Heart right ventricle (tissue), 16 donors: ENCODE data around the gene C3orf80. TPM values are rescaled to one million over a fixed set of nuclear protein-coding genes. Genes with fewer than 3 reads are reported as not detected.

Source experiments
- ATAC-seq, 8 donors: fragments of 200-7000 bp; cut with Tn5 transposase; one replicate each; pipeline ENCODE4 v1.9.1; 2020; ENCODE audit warnings: mild to moderate bottlenecking in 8 of 8, moderate library complexity in 8 of 8, moderate number of reproducible peaks in 1 of 8
- DNase-seq, 2 donors: peaks; one replicate each; pipeline ENCODE4 v3.0.0-alpha.2; 2020
- H3K27ac ChIP-seq, 10 donors: fragments of 200-600 bp; sonication (generic) in 2 of 10; one replicate each; pipeline versions ENCODE4 v1.5.0 to v1.8.0; 2020 to 2022; ENCODE audit warnings: mild to moderate bottlenecking in 3 of 10
- H3K27me3 ChIP-seq, 7 donors: fragments of 200-600 bp; one replicate each; pipeline ENCODE4 v1.8.0; 2021 to 2022; ENCODE audit warnings: mild to moderate bottlenecking in 2 of 7
- H3K36me3 ChIP-seq, 9 donors: fragments of 200-600 bp; sonication (generic) in 1 of 9; one replicate each; pipeline versions ENCODE4 v1.5.0 to v1.8.0; 2020 to 2022; ENCODE audit warnings: mild to moderate bottlenecking in 2 of 9
- H3K4me1 ChIP-seq, 9 donors: fragments of 200-600 bp; sonication (generic) in 1 of 9; one replicate each; pipeline versions ENCODE4 v1.5.0 to v1.8.0; 2020 to 2022; ENCODE audit warnings: mild to moderate bottlenecking in 4 of 9
- H3K4me3 ChIP-seq, 10 donors: fragments of 200-600 bp; sonication (generic) in 2 of 10; one replicate each; pipeline versions ENCODE4 v1.5.0 to v1.8.0; 2020 to 2022; ENCODE audit warnings: mild to moderate bottlenecking in 7 of 10, moderate library complexity in 2 of 10
- H3K9me3 ChIP-seq, 11 donors: fragments of 200-600 bp in 10 of 11; sonication (generic) in 2 of 11; one replicate each; pipeline versions ENCODE4 v1.5.0 to v1.8.0; 2013 to 2022; ENCODE audit warnings: mild to moderate bottlenecking in 2 of 11, control low read depth in 1 of 11, moderate library complexity in 1 of 11
- CTCF ChIP-seq, 9 donors: fragments of 200-600 bp; sonication (generic) in 2 of 9; IDR thresholded peaks; one replicate each; pipeline versions ENCODE4 v1.5.0 to v1.8.0; 2021 to 2022; ENCODE audit warnings: antibody characterized with exemption in 9 of 9, mild to moderate bottlenecking in 5 of 9, moderate library complexity in 1 of 9
- WGBS, 2 donors: extraction: QIAGEN DNeasy Blood & Tissue Kit; methylation state at CpG; one replicate each; pipeline ENCODE4 v1.1.7; 2013; ENCODE audit warnings: inconsistent platforms in 1 of 2; 5-methylcytosine and 5-hydroxymethylcytosine counted together
- intact Hi-C, 10 donors: fragments of 100-400 bp; cut with DNase I; formaldehyde crosslinking; loops; one replicate each; pipeline versions ENCODE4 v1.11.1 to v1.14.2; 2022
- polyA plus RNA-seq, 2 donors: library from polyadenylated mRNA; stranded (reverse); fragments of 200-250 nt; gene quantifications; one replicate each; pipeline ENCODE4 v1.2.3, GENCODE V29; 2013
- total RNA-seq, 10 donors: library from RNA; stranded (reverse); fragmentation: NEBNext Ultra II Directional in 3 of 10; extraction: Animal tissue kit (Norgen Biotek cat#: 25700) in 3 of 10; gene quantifications; one replicate each; pipeline versions ENCODE4 v1.2.1 to v1.2.4, GENCODE V29; 2021 to 2023
- donor health status: Arrhythmogenic right ventricular cardiomyopathy.
- donor health status: ischemic (EF 13 %, LVEDD 7.1; RV severe dilation, severe dysfunction).
- donor health status: healthy with polysubstance abuse.
- donor health status: DM: no; HTN: yes; CAD: no.
- donor health status: DM: no; HTN: no; CAD: no.
- donor health status: ischemic (EF 25% LVEDD 6.9; RV normal size, moderate dysfunction).
- donor health status: ischemic (EF 25% LVEDD 5.7; RV mildly dilated, moderate dysfunction).
- donor health status: healthy.
- donor health status: DM: yes; HTN: yes; CAD: no.
- donor health status: Ischemic cardiomyopathy.
- donor health status: ischemic (EF 35%, LVEDD 5.7; RV mildly dilated, moderate dysfunction).
- donor health status: nonischemic (EF 11% LVEDD 7.7; RV severe dilation, severe dysfunction).
- donor health status: DM: yes; HTN: yes; CAD: no.
- donor health status: PGD.
- donor health status: ischemic (EF 29% LVEDD 5.4; RV normal size, mild dysfunction).
- donor health status: nonischemic (EF 23%, LVEDD 6.1; RV moderate dilation, normal function).

C3orf80 gene
- total and polyA plus RNA-seq, 12 donors: 0.09 to 0.70 (median 0.16) TPM; not detected in 3

DNA sequence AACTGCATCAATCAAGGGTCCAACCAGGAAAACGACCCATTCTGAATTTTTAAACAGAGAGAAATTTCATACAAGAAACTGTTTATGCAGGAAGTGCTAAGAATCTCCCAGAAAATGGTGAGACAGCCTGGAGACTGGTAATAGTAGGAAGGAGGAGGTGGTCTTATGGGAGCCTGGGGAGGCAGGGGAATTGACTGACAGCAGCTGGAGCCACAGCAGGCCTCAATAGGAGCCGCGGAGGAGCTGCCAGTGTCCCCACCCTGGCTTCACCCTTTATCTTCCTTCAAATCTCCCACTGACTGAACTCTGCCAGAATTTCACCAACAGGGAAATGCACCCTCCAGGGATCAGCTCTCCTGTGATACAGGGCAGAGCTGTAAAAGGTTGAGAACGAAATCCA, 7.5 kb upstream of the C3orf80 start:
- DNase-seq: no peak
- intact Hi-C loops: no loop called here
- TF ChIP-seq CTCF (IDR thresholded peaks at IDR 0.05): no peak

GRCh38 chr3:160218136-160218535, 7.1 kb upstream of the C3orf80 start:
- Histone ChIP-seq H3K4me3 (no peak overlapping the region), H3K9me3 (no peaks in the 10 kb centered on the region), H3K4me1 (no peaks in the 10 kb centered on the region), H3K36me3 (no peaks in the 10 kb centered on the region), H3K27ac (no peak overlapping the region), H3K27me3 (peaks cover 0 to 52% (median 16%) of the 10 kb centered on the region in 7 donors)
- 41 to 55% methylated on average over 3 of the region's 3 CpGs for WGBS, 2 donors
- no peak for DNase-seq
- no peak for TF ChIP-seq CTCF (IDR thresholded peaks at IDR 0.05)
- intact Hi-C loops: no loop called here
- no peak for ATAC-seq

More for the DNA sequence above, 7.5 kb upstream of the C3orf80 start:
- Histone ChIP-seq H3K36me3 (no peaks in the 10 kb centered on the region), H3K4me1 (no peaks in the 10 kb centered on the region), H3K4me3 (no peak overlapping the region), H3K27me3 (peaks cover 0 to 48% (median 14%) of the 10 kb centered on the region in 7 donors), H3K9me3 (no peaks in the 10 kb centered on the region), H3K27ac (no peak overlapping the region)
- no peak for ATAC-seq
- WGBS, 2 donors: 52 to 63% methylated on average over 4 of the region's 4 CpGs

- Histone ChIP-seq H3K9me3 (no peaks in the 10 kb centered on the region), H3K36me3 (no peaks in the 10 kb centered on the region), H3K27me3 (peaks cover 0 to 58% (median 9%) of the 10 kb centered on the region in 7 donors), H3K27ac (no peak overlapping the region), H3K4me1 (peaks cover 0 to 10% (median 6%) of the 10 kb centered on the region in 9 donors), H3K4me3 (no peak overlapping the region)
- WGBS, 2 donors: 95 to 97% methylated on average over 2 of the region's 2 CpGs
- intact Hi-C loops: no loop called here
- ATAC-seq (no peak), DNase-seq (no peak)
- TF ChIP-seq CTCF (IDR thresholded peaks at IDR 0.05): no peak
These were observed 5.2 kb upstream of the C3orf80 start for GRCh38 chr3:160220038-160220437.

DNA sequence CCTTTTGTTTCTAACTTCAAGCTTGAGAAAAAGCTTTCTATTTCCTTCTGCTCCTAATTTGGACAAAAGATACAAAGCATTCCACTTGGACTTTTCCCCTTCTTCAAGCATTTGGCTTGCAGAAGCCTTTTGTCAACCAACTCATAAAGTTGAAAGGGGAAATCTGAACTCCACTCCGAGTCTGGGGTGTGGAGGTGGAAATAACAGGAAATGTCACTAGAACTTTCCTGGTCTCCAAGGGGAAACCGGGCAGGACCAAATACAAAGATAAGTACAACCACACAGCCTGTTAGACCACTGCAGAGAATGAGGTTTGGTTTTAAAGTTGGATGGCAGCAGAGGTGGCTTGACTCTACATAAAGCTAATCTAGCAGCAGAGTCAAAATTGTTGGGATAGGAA, 4.2 kb upstream of the C3orf80 start:
- Histone ChIP-seq H3K36me3 (no peaks in the 10 kb centered on the region), H3K9me3 (no peaks in the 10 kb centered on the region), H3K4me3 (no peak overlapping the region), H3K4me1 (peaks cover 0 to 14% (median 10%) of the 10 kb centered on the region in 9 donors), H3K27me3 (peaks cover 0 to 56% (median 15%) of the 10 kb centered on the region in 7 donors), H3K27ac (no peak overlapping the region)
- peak in 1 of 2 donors; percentile 16 for DNase-seq
- peak in 4 of 8 donors; percentile 18 to 42 (median 33) for ATAC-seq
- no peak for TF ChIP-seq CTCF (IDR thresholded peaks at IDR 0.05)
- 30 to 48% methylated on average over 2 of the region's 2 CpGs for WGBS, 2 donors
- intact Hi-C loops: no loop called here
